Skin of body (tissue), 2 donors: ENCODE results near the gene NFATC1. TPM values are rescaled to one million over a fixed set of nuclear protein-coding genes. Genes with fewer than 3 reads are reported as not detected.

Source experiments
- DNase-seq: peaks from one replicate; lab custom pipeline; 2025; lab: John Stamatoyannopoulos, UW
- total RNA-seq: library from RNA; depleted of rRNA; stranded (reverse); fragments of >200 nt; gene quantifications from one replicate; pipeline ENCODE4 v1.2.3, GENCODE V29; 2014

Gene NFATC1
- total RNA-seq, 1 donor from 2014 or later, result 18.7 TPM

- DNase-seq, result no peak
Measured at GRCh38 chr18:79403723-79404566, 8.2 kb downstream of the NFATC1 start.

DNA sequence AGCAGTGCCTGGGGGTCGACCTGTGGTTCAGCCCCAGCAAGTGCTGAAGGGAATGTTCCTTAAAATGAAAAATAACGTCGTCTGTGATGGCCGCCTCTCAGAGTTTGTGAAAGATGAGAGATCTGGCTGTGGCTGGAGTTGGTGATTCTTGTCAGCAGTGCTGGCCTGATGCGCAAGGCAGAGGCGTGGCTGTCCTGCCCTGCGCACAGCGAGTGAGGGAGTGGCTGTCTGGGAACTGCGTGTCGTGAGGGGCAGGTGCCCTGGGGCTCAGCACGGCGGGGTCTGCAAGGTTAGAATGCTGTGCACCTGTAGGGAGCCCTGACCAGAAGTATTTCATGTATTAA is 8.8 kb downstream of the NFATC1 start:
- no peak for DNase-seq

- no peak for DNase-seq
Measured at GRCh38 chr18:79405019-79405780, 9.5 kb downstream of the NFATC1 start.

- no peak for DNase-seq
Measured at GRCh38 chr18:79405781-79406575, 10.2 kb downstream of the NFATC1 start.

DNA sequence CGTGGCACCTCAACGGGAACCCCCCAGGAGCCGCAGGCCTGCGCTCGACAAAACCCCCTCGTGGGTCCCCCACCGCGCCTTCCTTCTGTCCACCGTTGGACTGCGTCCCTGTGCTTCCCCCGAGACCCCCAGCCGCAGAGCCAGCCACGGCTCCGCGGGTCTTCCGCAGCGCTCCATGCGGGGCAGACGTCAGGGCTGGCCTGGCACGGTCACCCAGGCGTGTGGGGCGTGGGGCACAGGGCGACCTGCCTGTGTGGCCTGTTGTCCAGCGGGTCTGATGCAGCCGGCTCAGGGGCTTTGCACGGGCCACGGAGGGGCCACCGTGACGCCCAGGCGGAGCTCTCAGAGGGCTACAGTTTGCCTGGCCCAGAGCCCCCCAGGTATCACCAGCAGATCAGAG is 11.0 kb downstream of the NFATC1 start:
- no peak for DNase-seq

DNA sequence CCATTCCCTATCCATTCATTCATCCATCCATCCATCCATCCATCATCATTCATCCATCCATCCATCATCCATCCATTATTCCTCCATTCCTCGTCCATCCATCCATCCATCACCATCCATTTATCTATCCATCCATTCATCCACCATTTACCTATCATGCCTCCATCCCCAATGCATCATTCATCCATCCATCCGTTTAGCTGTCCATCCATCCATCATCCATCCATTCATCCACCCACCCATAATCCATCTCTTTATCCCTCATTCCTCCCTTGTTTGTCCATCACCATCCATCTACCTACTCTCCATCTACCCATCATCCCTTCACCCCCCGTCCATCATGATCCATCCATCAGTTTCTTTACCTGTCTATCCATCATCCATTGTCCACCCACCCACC is 13.6 kb downstream of the NFATC1 start:
- DNase-seq, result no peak

DNA sequence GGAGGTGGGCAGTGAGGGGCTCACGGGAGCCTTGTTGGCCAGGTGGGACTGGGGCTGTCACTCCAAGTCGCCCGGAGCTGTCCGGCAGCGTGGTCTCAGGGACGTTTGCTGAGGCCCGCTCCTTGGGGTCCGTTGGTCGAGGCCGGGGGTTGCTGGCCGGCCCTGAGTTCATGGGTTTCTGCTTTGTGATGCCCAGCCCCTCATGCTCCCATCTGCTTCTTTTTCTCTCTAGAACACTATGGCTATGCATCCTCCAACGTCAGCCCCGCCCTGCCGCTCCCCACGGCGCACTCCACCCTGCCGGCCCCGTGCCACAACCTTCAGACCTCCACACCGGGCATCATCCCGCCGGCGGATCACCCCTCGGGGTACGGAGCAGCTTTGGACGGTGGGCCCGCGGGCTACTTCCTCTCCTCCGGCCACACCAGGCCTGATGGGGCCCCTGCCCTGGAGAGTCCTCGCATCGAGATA is 14.5 kb downstream of the NFATC1 start:
- DNase-seq, result no peak

GRCh38 chr18:79410731-79411613 is 15.2 kb downstream of the NFATC1 start:
- DNase-seq, result no peak

- DNase-seq, result no peak
Measured at GRCh38 chr18:79411614-79412526, 16.1 kb downstream of the NFATC1 start.

DNA sequence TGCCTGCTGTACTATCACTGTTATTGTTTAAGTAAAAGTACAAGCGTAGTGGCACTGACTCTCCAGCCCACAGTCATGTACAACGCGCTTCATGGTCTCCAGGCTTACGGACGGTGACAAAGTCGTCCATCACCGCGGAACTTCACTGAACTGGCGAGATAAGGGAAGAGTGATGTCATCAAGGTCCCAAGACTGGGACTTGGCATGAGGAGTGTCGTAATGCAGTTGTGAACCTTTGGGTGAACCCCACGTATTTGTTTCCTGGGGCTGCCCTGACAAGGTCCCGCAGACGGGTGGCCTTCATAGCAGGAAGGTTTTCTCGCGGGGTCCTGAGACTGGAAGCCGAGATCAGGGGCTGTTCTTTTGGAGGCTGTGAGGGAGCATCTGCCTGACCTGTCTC is 17.3 kb downstream of the NFATC1 start:
- no peak for DNase-seq

DNA sequence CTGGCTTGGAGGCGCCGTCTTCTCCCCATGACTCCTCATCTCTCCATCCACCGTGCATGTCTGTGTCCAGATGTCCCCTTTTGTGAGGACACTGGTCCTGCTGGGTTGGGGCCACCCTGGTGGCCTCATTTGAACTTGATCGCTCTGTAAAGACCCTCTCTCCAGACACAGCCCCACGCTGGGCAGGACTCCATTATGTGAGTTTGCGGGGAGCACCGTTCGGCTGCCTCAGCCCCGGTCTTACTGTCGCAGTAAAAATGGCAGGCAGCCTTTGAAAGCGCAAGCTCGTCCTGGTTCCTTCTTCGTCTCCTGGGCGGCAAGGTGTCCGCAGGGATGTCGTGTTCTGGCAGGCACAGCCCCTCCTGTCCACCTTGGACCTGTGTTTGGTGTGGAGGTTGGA is 17.7 kb downstream of the NFATC1 start:
- DNase-seq, result no peak

GRCh38 chr18:79413901-79414300 is 18.2 kb downstream of the NFATC1 start:
- DNase-seq, result no peak

- no peak for DNase-seq
Measured at GRCh38 chr18:79416022-79416676, 20.4 kb downstream of the NFATC1 start.

GRCh38 chr18:79416677-79417052 is 20.9 kb downstream of the NFATC1 start:
- no peak for DNase-seq

GRCh38 chr18:79418236-79418635 is 22.5 kb downstream of the NFATC1 start:
- DNase-seq, result no peak

DNA sequence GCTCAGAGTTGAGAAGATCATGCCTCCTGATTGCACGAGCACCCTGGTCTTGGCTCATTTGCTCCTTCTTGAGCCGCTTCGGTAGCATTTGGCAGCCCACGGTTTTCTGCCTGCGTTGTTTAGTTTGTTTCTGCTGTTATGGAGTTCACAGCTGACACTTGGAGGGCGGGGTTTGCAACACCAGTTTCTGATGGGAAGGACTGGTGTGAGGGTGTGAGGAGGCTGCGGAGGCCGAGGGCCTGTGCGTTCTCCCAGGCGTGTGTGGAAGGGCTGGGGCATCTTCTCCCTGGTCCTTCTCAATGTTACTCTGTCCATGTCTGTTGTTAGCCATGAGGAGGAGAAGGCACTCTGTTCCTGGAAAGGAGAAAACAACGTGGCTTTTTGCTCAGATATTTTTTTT is 22.9 kb downstream of the NFATC1 start:
- no peak for DNase-seq

DNA sequence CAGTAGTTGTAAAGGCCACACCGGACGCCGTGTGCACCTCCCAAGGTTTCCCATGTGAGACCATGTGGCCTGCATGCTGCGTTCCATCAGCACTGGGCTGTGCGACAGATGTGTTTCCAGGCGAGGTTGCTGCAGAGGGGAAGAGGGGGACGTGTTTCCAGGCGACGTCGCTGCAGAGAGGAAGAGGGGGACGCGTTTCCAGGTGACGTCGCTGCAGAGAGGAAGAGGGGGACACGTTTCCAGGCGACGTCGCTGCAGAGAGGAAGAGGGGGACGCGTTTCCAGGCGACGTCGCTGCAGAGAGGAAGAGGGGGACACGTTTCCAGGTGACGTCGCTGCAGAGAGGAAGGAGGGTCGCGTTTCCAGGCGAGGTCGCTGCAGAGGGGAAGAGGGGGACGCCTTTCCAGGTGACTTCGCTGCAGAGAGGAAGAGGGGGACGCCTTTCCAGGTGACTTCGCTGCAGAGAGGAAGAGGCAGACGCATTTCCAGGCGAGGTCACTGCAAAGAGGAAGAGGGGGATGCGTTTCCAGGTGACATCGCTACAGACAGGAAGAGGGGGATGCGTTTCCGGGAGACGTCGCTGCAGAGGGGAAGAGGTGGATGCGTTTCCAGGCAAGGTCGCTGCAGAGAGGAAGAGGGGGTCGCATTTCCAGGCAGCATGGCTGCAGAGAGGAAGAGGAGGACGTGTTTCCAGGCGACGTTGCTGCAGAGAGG is 24.5 kb downstream of the NFATC1 start:
- no peak for DNase-seq

DNA sequence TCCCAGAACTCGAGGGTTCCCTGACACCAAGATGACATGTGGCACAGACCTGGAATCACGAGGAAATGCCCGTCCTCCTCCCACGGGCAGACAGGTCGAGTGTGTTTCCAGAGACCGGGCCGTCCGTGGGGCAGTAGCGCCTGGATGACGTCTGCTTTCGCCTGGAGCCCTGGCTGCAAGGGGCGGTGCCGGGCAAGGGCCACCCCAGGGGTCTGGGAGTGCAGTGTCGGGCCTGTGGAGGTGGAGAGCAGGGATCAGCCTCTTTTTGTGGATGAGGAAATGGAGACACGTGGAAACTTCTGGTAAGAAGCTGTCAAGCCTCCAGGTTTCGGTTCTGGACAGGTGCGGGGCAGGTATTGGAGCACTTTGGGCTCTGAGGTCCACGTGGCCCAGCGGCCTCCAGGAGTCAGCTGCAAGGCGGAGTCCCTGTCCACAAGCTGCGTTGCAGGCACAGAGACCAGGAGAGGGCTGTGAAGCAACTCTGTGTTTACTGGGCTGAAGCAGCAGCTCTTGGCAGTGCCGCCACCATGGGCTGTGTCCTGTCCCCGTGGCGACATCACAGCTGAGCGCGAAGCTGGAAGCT is 25.6 kb downstream of the NFATC1 start:
- DNase-seq, result no peak
